SK-N-DZ (cell line): ENCODE measurements around the gene CACNA1D.
"Not testable (repeated sequence)": the region's sequence is repeated elsewhere in the genome, so short reads cannot be mapped to it uniquely, and the experiment has no call there.

Experiments used
- DNase-seq: peaks from one replicate; pipeline ENCODE4 v3.0.0-alpha.2; 2015; ENCODE audit warnings: low spot score

CACNA1D gene

GRCh38 chr3:53571264-53571663 is 76.9 kb downstream of the CACNA1D start:
- no peak for DNase-seq

- not testable (repeated sequence) for DNase-seq
Observed at GRCh38 chr3:53572184-53572583, 77.8 kb downstream of the CACNA1D start.

GRCh38 chr3:53577506-53577905 is 83.1 kb downstream of the CACNA1D start:
- DNase-seq: no peak

GRCh38 chr3:53579636-53580035 is 85.2 kb downstream of the CACNA1D start:
- DNase-seq: no peak

GRCh38 chr3:53581671-53582070 is 87.3 kb downstream of the CACNA1D start:
- no peak for DNase-seq

GRCh38 chr3:53583161-53583690 is 88.8 kb downstream of the CACNA1D start:
- no peak for DNase-seq

GRCh38 chr3:53585049-53585448 is 90.6 kb downstream of the CACNA1D start:
- no peak for DNase-seq

- no peak for DNase-seq
Observed at GRCh38 chr3:53585627-53586026, 91.2 kb downstream of the CACNA1D start.

GRCh38 chr3:53588122-53588521 is 93.7 kb downstream of the CACNA1D start:
- DNase-seq: no peak

GRCh38 chr3:53589201-53589600 is 94.8 kb downstream of the CACNA1D start:
- DNase-seq: no peak

- DNase-seq: no peak
Observed at GRCh38 chr3:53589806-53590205, 95.4 kb downstream of the CACNA1D start.

- no peak for DNase-seq
Observed at GRCh38 chr3:53590606-53591005, 96.2 kb downstream of the CACNA1D start.

- DNase-seq: no peak
Observed at GRCh38 chr3:53591646-53592045, 97.2 kb downstream of the CACNA1D start.

GRCh38 chr3:53592862-53593261 is 98.5 kb downstream of the CACNA1D start:
- DNase-seq: no peak

- no peak for DNase-seq
Observed at GRCh38 chr3:53593611-53594010, 99.2 kb downstream of the CACNA1D start.

- DNase-seq: no peak
Observed at GRCh38 chr3:53594276-53594675, 99.9 kb downstream of the CACNA1D start.

GRCh38 chr3:53595660-53596059 is 101.2 kb downstream of the CACNA1D start:
- no peak for DNase-seq

GRCh38 chr3:53597136-53597915 is 102.9 kb downstream of the CACNA1D start:
- no peak for DNase-seq

GRCh38 chr3:53599771-53600170 is 105.4 kb downstream of the CACNA1D start:
- DNase-seq: no peak

GRCh38 chr3:53602866-53603265 is 108.5 kb downstream of the CACNA1D start:
- no peak for DNase-seq

- no peak for DNase-seq
Observed at GRCh38 chr3:53604232-53604631, 109.8 kb downstream of the CACNA1D start.

- no peak for DNase-seq
Observed at GRCh38 chr3:53606793-53607192, 112.4 kb downstream of the CACNA1D start.

- DNase-seq: no peak
Observed at GRCh38 chr3:53612508-53612907, 118.1 kb downstream of the CACNA1D start.

- no peak for DNase-seq
Observed at GRCh38 chr3:53613125-53613524, 118.7 kb downstream of the CACNA1D start.
